Measurements from ENCODE around the gene GGPS1. TPM values are rescaled to one million over a fixed set of nuclear protein-coding genes. Genes with fewer than 3 reads are reported as not detected.
A peak's percentile ranks its signal among the peaks of the same experiment; 100 is the strongest.
"Not testable (repeated sequence)": the region's sequence is repeated elsewhere in the genome, so short reads cannot be mapped to it uniquely, and the experiment has no call there.

The GGPS1 gene
- 10 to 100 TPM; 21.7 to 32.5 (median 28.9) TPM for total RNA-seq

DNA sequence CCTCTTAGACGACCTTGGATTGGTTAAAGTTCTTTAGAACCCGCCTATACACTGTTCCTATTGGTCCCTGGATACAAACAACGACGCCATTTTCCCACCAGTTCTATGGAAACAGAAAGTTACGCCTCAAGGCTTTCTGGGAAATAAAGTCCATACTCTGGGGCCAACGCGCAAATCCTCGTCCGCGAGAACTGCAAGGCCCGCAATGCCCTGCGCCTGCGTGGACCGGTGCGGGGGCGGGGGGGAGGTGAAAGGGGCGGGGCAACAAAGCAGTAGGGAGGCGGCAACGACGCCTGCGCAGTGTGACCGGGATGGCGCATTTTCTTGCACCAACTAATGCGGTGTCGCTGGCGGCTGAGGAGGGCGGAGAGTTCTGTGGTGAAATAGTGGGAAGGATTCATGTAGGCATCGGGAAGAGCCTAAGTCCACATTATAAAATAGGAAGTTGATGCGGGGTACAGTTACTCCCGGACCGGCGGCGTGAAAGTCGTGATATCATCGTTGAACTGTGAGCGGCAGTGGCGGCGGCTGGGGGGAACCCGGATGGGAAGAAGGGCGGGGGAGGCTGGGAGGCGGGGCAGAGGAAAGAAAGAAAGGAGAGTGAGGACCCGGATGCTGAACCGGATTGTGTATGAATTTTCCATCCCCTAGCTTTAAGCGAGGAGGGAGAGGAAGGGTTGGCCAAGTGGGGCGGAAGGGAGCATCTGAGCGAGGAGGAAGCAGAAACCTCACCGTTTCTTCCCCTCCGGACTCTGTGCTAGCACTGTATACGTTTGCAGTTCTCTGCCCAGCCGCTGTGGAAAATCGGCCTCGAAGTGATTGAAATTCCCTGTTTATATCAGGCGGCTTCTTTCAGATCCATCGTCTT is at the start of gene GGPS1:
Gene GGPS1 (plus strand): TSS at position 300 of the 868 bp plus-strand sequence. CDS start 6,695 bp downstream, outside the sequence.
- TF ChIP-seq, protein P1, sequence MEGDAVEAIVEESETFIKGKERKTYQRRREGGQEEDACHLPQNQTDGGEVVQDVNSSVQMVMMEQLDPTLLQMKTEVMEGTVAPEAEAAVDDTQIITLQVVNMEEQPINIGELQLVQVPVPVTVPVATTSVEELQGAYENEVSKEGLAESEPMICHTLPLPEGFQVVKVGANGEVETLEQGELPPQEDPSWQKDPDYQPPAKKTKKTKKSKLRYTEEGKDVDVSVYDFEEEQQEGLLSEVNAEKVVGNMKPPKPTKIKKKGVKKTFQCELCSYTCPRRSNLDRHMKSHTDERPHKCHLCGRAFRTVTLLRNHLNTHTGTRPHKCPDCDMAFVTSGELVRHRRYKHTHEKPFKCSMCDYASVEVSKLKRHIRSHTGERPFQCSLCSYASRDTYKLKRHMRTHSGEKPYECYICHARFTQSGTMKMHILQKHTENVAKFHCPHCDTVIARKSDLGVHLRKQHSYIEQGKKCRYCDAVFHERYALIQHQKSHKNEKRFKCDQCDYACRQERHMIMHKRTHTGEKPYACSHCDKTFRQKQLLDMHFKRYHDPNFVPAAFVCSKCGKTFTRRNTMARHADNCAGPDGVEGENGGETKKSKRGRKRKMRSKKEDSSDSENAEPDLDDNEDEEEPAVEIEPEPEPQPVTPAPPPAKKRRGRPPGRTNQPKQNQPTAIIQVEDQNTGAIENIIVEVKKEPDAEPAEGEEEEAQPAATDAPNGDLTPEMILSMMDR (IDR thresholded peaks at IDR 0.05): no peak
- TF ChIP-seq POLR2A (IDR thresholded peaks at IDR 0.05): peak in 1 of 2 donors; percentile 94
- peak; percentile 98 to 100 for DNase-seq (ENCODE audit: low spot score in 2 of 2)
- 0 to 1% methylated on average over 54 of the region's 54 CpGs for WGBS, 2 donors
- peak within 1 kb of the TSS; percentile 85 for H3K4me3 ChIP-seq (ENCODE audit: low read depth, poor library complexity, severe bottlenecking)
- intact Hi-C loops (cut with DNase I; ENCODE audit: low total_unique reads): no loop called here

DNA sequence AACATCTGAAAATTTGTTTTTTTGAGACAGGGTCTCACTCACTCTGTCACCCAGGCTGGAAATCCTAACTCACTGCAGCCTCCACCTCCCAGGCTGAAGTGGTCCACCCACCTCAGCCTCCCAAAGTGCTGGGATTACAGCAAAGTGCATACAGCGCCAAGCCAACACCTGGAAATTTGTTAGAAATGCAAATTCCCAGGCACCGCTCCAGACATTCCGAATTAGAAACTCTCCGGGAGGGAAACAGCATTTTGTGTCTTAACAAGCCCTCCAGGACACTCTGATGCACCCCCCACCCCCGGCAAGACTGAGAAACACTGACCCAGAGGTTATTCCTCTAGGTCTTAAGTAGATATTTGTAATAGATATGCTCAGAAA is 49.5 kb upstream of the GGPS1 start:
- DNase-seq (ENCODE audit: low spot score in 2 of 2): no peak
- no peak overlapping the region for H3K4me3 ChIP-seq (ENCODE audit: low read depth, poor library complexity, severe bottlenecking)
- TF ChIP-seq, protein P1 (IDR thresholded peaks at IDR 0.05): no peak
- TF ChIP-seq POLR2A (IDR thresholded peaks at IDR 0.05): no peak
- WGBS, 2 donors: 63 to 79% methylated on average over 5 of the region's 5 CpGs
- intact Hi-C loops (cut with DNase I; ENCODE audit: low total_unique reads): no loop called here

DNA sequence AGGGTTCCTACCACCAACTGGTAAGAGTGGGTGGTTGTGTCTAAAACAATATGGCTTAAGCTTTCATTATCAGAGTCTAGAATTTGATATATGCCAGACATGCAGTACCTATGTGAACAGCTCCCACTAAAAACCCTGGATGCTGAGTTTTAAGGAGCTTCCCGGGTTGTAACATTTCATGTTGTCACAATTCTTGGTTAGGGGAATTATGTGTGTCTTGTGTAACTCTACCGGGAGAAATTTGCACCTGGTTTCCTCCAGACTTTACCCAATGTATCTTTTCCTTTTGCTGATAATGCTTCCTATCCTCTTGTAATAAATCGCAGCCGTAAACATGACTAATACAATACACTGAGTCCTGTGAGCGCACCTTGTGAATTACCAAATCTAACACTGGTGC is 48.7 kb upstream of the GGPS1 start:
- intact Hi-C loops (cut with DNase I; ENCODE audit: low total_unique reads): no loop called here
- TF ChIP-seq POLR2A (IDR thresholded peaks at IDR 0.05): no peak
- TF ChIP-seq, protein P1 (IDR thresholded peaks at IDR 0.05): no peak
- 84 to 89% methylated on average over 5 of the region's 5 CpGs for WGBS, 2 donors
- no peak overlapping the region for H3K4me3 ChIP-seq (ENCODE audit: low read depth, poor library complexity, severe bottlenecking)
- DNase-seq (ENCODE audit: low spot score in 2 of 2): no peak

DNA sequence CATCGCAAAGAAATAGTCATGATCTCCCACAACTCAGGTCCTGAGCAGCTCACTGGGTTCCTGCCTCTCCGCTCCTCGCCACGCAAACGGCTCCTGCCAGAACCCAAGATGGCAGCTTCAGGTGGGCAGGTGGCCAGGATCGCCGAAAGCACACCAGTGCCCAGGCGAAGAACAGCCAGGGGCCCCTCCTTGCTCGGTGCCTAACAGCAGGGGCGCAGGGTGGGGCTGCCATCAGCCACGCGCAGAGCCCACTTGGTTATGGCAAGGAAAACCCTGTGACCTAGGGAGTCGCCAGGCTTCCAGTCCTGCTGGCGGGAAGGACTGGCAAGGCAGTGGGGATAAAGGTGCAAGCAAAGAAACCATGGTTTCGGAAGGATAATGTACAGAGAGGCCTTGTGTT is 47.9 kb upstream of the GGPS1 start:
- intact Hi-C loops (cut with DNase I; ENCODE audit: low total_unique reads): no loop called here
- H3K4me3 ChIP-seq (ENCODE audit: low read depth, poor library complexity, severe bottlenecking): no peak overlapping the region
- DNase-seq (ENCODE audit: low spot score in 2 of 2): no peak
- no peak for TF ChIP-seq POLR2A (IDR thresholded peaks at IDR 0.05)
- TF ChIP-seq, protein P1 (IDR thresholded peaks at IDR 0.05): no peak
- 92 to 99% methylated on average over 15 of the region's 15 CpGs for WGBS, 2 donors

DNA sequence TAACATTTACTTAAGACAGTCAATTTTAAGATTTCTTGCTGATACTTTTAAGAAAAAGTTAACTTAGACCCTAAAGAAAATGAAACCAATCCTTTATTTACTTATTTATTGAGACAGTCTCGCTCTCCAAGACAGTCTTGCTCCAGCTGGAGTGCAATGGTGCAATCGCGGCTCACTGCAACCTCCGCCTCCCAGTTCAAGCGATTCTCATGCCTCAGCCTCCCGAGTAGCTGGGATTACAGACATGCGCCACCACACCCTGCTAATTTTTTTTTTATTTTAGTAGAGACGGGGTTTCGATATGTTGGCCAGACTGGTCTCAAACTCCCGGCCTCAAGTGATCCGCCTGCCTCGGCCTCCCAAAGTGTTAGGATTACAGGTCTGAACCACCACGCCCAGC is 44.7 kb upstream of the GGPS1 start:
- WGBS, 2 donors: 94 to 96% methylated on average over 13 of the region's 13 CpGs
- DNase-seq (ENCODE audit: low spot score in 2 of 2); intact Hi-C loops (cut with DNase I; ENCODE audit: low total_unique reads); H3K4me3 ChIP-seq (ENCODE audit: low read depth, poor library complexity, severe bottlenecking): not testable (repeated sequence)

DNA sequence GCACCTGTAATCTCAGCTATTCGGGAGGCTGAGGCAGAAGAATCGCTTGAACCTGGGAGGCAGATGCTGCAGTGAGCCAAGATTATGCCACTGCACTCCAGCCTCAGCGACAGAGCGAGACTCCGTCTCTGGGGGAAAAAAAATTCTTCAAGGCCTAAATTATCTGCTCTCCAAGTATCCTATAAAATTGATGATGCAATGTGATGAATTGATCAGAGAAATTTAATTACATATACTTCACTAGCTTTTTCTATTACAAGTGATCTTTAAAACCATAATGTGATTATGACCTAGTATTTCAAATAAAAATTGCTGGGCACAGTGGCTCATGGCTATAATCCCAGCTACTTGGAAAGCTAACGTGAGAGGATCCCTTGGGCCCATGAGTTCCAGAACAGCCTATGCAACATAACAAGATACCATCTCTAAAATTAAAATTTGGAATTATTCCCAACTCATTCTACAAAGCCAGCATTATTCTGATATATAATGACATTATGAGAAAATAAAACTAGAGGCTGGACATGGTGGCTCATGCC is 44.1 kb upstream of the GGPS1 start:
- 82 to 83% methylated on average over 6 of the region's 6 CpGs for WGBS, 2 donors
- intact Hi-C loops (cut with DNase I; ENCODE audit: low total_unique reads): no loop called here
- DNase-seq (ENCODE audit: low spot score in 2 of 2): no peak
- H3K4me3 ChIP-seq (ENCODE audit: low read depth, poor library complexity, severe bottlenecking): no peak overlapping the region
- no peak for TF ChIP-seq POLR2A (IDR thresholded peaks at IDR 0.05)
- TF ChIP-seq, protein P1 (IDR thresholded peaks at IDR 0.05): no peak

Data from lower leg skin (tissue), 4 donors.